GM21717 (cell line): ENCODE measurements around the gene GOLGA6L7.
"Not testable (repeated sequence)": the region's sequence is repeated elsewhere in the genome, so short reads cannot be mapped to it uniquely, and the experiment has no call there.

Experiments used
- ATAC-seq: cut with Tn5 transposase; IDR thresholded peaks from one replicate; pipeline ENCODE4 v1.9.1; 2021; ENCODE audit warnings: mild to moderate bottlenecking, moderate library complexity; ENCODE audit not compliant: unreplicated experiment

The GOLGA6L7 gene

DNA sequence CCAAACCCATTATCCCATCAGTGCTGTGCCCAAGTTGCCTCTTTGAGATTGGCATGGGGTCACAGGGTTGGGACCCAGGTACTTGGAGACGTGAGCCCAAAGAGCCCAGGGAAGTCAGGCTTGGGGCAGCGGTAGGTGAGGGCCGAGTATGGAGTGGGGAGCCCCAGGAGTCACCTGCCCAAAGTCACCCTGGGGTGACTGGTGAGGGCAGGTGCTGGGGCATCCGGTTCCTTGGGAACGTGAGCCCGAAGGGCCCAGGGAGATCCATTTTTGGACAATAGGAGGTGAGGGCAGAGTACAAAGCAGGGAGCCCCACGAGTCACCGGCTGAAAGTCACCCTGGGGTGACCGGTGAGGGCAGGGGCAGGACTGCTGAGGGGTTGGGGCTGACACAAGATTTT is 485 bp downstream of the GOLGA6L7 start:
- not testable (repeated sequence) for ATAC-seq

DNA sequence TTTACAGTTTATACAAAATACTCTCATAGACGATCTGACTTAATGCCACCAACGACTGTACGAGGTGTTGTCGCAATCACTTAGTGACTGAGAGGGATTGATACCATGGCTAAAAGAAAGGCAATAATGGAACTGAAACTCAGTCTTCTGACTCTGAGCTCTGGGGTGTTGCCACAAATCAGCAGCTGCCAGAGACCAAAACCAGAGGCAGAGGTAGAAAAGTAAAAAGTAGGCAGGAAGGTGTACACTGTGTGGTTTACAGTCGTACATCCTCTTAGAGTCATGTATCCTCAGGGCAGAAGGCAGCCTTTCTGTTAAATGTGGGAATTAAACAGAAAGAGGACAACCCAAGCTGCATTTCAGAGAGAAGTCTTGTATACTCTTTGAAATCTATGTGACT is 1.2 kb downstream of the GOLGA6L7 start:
- not testable (repeated sequence) for ATAC-seq

DNA sequence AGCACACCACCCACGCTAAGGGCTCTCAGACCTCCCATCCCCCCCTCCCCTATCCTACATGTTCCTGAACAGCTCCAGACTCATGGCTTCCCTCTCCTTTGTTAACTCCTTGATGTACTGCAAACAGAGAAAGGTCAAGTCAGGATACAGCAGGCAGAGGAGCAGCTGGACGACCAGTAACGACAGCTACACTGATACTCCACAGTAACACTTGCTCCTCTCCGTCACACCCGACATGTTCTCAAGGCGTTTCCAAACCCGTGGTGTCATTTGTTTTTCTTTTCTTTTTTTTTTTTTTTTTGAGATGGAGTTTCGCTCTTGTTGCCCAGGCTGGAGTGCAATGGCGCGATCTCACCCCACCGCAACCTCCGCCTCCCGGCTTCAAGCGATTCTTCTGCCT is 4.3 kb downstream of the GOLGA6L7 start:
- not testable (repeated sequence) for ATAC-seq

DNA sequence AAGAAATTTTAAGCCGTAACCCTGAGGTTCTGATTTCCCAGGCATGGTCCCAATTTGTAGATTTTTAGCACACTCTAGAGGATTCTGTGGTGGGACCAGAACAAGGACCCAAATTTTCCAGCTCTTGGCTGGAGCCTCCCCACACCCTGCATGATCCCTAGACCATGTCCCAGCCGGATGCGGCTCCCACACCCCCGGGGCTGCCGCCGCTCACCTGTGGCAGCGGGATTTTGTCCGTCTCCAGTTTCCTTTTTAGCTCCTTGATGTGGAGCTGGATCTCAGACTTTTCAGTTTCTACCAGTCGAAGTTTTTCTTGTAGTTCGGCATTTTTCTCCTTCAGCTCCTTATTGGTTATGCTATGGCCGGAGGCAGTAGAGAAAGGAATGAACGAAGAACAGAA is 4.9 kb downstream of the GOLGA6L7 start:
- ATAC-seq, result not testable (repeated sequence)

DNA sequence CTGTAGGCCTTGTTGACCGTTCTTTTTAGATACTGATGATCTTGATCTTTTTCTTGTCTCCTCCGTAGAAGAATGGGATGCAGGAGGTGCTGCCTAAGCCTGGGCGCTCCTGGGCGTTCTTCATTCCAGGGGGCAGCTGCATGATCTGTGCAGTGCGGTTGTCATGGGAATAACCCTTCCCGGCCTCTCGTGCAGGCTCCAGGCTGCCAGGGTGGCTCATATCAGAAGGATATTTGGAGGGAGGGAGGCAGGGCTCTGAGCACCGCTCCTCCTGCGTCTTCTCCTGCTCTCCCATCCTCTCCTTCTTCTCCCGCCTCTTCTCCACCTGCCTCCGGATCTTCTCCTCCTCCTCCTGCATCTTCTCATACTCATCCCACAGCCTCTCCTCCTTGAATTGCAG is 6.2 kb downstream of the GOLGA6L7 start:
- not testable (repeated sequence) for ATAC-seq

DNA sequence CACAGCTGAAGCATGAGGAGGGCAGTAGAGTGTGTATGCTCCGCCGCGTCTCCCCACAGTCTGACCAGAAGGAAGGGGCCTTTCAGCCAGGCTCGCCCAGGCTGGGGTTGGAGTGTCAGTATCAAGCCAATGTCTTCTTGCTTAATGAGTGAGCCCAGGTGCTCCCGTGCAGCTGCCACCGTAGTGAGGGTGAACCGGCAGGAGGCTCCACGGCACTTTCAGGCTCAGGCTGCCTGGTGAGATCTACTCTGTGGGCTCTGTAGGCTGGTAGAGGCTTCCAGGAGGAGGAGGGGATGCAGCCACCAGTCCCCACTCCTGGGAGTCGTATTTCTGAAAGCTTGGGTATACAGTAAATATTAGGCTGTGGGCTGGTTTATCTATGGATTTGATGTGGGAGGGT is 8.2 kb downstream of the GOLGA6L7 start:
- not testable (repeated sequence) for ATAC-seq

DNA sequence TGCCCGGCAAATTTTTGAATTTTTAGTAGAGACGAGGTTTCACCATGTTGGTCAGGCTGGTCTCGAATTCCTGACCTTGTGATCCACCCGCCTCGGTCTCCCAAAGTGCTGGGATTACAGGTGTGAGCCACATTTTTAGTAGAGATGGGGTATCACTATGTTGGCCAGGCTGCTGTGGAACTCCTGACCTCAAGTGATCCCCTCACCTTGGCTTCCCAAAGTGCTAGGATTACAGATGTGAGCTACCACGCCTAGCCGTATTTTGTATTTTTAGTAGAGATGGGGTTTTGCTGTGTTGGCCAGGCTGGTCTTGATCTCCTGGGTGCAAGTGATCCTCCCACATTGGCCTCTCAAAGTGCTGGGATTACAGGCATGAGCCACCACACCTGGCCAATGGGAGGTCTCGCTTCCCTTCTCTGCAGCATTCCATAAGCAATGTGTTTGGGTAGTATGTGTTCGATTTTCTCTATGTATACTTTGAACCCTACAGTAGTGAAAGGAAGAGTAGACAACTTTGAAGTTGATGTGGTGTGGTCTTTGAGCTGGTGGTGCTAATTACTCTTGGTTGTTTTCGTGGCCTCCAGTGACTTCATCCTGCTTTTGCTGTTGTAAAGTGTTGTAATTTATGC is 13.4 kb downstream of the GOLGA6L7 start:
- ATAC-seq, result not testable (repeated sequence)

DNA sequence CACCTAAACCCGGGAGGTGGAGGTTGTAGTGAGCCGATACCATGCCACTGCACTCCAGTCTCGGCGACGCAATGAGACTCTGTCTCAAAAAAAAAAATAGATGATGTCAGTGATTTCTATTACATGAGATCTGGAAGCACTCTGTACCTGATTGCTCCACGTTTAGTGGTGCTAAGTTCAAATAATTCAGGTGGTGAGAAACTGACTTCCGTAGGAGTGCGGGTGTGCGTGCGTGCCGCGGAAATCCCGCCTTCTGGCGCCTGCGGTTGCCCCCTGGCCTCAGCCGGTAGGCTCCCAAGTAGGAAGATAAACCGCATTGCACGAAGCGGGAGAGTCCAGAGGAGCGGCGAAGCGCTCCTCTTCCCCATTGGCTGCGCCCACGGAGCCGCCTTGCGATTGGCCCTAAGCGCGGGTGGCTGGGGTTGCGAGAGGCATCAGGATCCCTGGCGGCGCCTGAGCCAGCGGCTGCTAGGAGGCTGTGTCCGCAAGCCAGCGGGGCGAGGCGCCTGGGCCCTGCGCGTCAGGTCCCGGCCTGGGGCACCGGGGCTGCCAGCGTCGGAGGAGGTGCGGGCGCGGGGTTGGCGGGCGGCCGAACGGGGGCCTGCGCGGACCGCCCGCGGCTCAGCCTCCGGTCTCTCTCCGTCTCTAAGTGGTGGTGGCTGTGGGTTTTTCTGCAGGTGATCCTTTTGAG is 16.4 kb downstream of the GOLGA6L7 start:
- ATAC-seq, result not testable (repeated sequence)

DNA sequence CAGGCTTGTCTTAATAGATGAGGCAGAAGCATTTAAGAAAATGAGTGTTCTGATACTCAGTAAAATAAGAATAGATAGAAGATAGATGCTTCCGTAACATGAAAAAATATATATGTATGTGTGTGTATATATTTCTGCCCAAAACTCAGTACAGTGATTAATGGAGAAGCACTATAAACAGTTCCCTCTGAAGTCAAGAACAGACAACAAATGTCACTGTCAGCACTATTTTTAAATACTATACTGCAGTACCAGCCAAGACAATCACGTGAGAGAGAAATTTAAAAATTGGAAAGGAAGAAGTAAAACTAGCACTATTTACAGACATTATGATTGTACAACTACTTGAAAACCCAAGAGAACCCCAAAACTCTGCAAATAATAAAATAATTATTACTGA is 27.0 kb downstream of the GOLGA6L7 start:
- not testable (repeated sequence) for ATAC-seq

DNA sequence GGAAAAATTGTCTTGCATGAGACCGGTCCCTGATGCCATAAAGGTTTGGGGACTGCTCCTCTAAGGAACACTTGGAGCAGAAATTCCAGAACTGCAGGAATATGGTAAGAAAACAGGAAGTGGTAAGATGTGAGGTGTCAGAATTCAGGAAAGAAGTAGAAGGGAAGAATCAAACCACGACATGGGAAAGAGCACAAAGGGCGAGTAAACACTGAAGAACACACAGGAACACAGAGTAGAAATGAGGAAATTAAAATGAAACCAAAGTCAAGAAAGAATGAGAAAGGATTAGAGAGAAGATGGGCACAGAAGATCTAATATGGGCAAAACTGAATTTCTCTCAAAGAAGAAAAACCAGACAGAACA is 28.5 kb downstream of the GOLGA6L7 start:
- ATAC-seq, result not testable (repeated sequence)

DNA sequence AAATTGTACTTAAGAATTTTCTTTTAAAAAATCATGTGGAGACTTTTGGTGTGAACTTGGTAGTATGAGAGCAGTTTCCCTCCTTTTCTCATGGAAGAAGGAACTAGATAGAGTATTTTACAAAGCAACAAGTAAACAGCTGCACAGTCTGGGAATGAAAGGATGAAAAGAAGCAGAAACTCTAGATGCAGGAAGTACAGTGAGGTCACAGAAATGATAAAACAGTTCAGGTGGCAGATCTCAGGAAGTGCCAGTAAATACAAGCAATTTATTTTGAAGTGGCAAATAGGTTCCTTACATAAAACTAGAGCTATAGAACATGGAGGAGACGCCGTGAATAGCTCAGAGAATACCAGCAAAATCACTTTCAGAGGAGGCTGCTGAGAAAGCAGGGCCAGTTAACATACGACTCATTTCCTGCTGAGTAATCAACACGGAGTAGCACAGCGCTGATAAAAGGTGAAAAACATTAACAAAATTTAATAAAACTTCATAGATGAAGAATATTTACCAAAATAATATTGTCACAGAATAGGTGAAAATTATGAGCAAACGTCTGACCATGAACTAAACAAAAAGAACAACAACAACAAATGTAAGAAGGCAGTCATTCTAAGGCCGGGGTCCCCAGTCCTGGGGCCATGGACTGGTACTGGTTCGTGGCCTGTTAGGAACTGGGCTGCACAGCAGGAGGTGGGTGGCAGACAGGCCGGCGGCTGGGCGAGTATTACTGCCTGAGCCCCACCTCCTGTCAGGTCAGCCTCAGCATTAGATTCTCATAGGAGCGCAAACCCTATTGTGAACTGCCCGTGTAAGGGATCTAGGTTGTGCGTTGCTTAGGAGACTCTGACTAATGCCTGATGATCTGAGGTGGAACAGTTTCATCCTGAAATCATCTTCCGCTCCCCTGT is 29.2 kb downstream of the GOLGA6L7 start:
- not testable (repeated sequence) for ATAC-seq

DNA sequence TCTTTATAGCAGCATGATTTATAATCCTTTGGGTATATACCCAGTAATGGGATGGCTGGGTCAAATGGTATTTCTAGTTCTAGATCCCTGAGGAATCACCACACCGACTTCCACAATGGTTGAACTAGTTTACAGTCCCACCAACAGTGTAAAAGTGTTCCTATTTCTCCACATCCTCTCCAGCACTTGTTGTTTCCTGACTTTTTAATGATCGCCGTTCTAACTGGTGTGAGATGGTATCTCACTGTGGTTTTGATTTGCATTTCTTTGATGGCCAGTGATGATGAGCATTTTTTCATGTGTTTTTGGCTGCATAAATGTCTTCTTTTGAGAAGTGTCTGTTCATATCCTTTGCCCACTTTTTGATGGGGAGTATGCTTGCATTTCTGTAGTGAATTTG is 30.3 kb downstream of the GOLGA6L7 start:
- not testable (repeated sequence) for ATAC-seq

DNA sequence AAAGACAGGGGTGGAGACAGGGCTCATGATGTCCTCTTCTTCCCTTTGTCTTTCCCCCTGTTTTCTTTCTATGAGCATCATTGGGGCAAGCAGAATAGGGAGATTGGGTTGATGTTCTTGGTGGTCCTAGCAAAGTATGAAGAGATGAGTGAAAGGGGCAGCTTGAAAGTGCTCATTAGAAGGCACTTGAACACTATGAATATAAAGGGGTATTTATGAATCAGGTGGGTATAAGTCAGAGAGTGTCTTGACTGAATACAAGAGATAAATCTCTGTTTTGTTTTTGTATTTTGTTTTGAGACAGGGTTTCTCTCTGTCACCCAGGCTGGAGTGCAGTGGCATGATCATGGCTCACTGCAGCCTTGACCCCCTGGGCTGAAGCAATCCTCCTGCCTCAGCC is 34.4 kb downstream of the GOLGA6L7 start:
- not testable (repeated sequence) for ATAC-seq

DNA sequence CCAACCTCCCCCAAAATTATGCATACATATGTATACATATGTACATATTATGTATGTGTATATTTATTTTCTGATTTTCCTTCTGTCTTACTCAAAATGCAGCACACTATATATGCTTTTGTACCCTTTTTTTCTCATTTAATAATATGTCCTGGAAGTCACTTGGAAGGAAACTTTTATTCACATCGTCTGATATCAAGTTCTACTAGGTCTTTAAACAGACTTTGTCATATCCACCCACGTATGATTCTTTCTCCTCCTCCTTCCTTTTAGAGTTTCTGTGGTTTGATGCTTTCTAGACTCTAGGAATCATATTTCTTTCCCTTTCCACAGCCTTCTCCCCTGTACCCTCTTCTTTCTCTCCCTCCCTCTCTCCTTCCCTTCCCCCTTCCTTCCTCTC is 35.1 kb downstream of the GOLGA6L7 start:
- not testable (repeated sequence) for ATAC-seq

DNA sequence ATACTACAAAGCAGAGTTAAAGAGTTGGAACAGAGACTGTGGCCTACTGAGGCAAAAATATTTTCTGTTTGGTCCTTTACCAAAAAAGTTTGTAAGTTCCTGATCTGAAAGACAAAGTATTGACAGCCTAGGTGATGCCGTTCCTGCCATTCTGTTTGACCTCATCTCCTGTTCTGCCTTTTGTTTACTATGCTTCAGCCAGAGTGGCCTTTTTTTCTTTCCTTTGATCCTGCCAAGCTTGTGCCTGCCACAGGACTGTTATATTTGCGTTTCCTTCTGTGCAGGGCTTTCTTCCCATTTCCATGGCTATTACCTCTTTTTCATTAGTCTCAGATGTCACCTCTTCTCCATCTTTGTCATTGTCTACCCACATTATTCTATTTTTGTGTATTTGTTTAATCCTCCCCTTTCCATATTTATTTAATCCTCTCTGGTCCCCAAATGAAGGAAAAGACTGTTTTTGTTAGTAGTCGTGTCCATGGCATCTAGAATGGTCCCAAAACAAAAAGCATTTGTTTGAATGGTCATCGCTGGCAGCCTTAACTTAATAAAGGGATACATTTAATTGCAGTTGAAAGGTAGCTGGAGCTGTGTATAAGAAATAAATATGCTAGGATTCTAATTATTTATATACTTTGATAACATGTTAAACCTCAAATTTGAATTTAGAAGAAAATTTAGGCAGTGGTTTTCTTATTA is 36.4 kb downstream of the GOLGA6L7 start:
- ATAC-seq, result not testable (repeated sequence)

DNA sequence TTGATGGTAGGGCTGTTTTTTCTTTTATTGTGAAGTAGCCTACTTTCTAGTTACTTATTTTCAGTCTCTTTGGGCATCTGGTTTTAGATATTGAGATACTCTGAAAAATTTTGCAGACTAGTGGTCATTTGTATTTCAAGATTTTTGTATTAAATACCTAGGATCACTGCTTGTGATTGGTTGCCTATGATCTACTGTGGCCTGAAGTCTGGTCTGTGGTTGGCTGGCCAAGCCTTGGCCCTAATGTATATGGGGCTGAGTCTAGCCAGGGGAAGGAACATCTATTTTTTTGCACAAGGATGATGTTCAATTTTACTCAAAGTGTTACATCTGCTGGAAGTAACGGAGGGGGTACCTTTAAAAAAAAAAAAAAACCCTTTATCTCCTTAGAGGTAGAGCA is 38.0 kb downstream of the GOLGA6L7 start:
- ATAC-seq, result not testable (repeated sequence)

DNA sequence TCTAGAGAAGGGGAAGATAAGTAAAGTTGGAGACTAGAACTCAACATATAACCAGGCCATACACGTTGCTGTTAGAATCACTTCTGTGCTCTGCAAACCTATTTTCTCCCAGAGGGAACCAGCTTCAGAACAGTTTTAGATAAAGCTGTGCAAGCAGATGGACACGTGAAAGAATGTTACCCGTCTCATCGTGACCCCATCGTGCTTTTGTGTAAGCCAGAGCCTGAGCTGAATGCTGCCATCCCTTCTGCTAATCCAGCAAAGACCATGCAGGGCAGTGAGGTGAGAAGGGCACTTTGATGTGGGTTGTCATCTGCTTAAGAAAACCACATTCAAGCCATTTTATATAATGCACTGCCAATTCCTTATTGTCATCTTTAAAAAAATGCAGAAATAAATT is 40.3 kb downstream of the GOLGA6L7 start:
- not testable (repeated sequence) for ATAC-seq

DNA sequence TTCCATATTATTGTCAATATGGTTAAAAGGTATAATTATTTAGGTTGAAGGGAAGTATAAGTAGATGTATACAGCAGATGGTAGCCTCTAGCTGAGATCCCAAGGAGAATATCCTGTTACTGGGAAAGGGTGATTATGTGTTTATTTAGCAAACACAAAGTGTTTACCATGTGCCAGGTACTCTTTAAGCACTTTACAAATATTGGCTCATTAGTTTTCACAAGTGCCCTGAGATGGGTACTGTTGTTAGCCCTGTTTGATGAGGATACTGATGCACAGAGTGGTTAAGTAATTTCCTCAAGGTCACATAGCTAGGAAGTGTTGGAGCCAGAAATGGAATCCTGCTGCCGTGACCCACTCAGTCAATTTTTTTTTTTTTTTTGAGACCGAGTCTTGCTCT is 48.1 kb downstream of the GOLGA6L7 start:
- ATAC-seq, result not testable (repeated sequence)

DNA sequence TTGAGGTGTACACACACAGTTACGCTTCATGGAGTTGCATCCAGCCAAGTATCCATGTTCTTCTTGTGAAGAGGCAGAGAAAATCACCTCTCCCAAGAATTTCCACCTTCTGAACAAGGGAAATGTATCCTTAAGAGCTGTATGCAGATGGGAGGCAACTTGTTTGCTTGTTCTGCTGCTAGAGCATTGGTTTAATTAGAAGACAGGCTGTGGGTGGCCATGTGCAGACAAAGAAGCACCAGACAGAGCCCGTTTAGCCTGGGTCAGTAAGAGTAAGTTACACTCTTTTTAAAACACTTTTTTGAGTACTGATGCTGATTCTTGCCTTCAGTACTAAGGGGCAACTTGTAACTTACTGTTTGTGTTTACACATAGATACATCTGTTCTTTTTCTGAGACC is 50.2 kb downstream of the GOLGA6L7 start:
- ATAC-seq, result not testable (repeated sequence)

DNA sequence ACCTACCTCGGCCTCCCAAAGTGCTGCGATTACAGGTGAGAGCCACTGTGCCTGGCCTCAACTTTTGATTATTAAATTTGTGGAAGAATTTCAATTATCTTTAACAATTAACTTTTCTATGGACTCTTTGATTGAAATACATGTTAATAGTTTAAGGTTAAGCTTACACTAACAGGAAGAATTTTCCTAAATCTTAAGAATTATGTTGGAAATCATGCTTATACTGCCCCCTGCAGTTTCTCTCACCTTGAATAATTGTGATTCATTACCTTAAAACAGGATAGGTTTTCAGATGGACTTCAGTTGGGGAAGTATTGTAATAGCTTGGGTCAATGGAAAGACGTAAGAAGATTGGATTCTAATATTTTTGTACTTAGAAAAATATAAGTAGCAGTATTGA is 54.2 kb downstream of the GOLGA6L7 start:
- not testable (repeated sequence) for ATAC-seq
